NCI-H2196 treated with DMSO at 0.1 percent for 48 hours (cell line): ENCODE data around the gene LDHA.
A peak's percentile ranks its signal among the peaks of the same experiment; 100 is the strongest.
"Not testable (repeated sequence)": the region's sequence is repeated elsewhere in the genome, so short reads cannot be mapped to it uniquely, and the experiment has no call there.

Experiments used
- DNase-seq: peaks from one replicate; lab custom pipeline; 2025; ENCODE audit not compliant: unreplicated experiment; lab: John Stamatoyannopoulos, UW

The LDHA gene

GRCh38 chr11:18393581-18394274 is 635 bp upstream of the LDHA start:
- DNase-seq: no peak

GRCh38 chr11:18394928-18395734 is 768 bp downstream of the LDHA start:
- DNase-seq: no peak

DNA sequence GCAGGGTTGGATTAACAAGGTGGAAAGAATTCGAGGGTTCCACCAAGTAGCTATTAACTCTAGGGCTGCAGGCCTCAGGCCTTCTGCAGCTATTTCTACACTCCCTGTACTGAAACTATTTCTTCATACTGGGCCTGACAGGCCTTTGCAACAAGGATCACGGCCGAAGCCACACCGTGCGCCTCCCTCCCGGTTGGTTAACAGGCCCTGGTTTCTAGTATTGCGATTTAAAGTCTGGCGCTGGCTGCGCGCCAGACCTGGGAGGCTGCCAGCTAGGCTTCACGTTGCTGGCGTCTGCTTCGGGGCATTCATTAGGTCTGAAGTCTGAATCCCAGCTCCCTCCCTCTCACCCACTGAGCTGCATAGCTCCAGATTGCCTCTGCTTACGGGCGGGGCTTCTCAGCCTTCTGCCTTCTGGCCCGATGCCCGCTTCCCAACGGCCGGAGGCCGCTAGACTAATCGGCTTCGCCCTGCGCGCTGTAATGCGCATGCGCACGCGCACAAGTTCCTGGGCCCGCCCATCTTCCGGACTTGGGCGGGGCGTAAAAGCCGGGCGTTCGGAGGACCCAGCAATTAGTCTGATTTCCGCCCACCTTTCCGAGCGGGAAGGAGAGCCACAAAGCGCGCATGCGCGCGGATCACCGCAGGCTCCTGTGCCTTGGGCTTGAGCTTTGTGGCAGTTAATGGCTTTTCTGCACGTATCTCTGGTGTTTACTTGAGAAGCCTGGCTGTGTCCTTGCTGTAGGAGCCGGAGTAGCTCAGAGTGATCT is 1.6 kb downstream of the LDHA start:
- peak; percentile 98 for DNase-seq

- no peak for DNase-seq
These were observed 3.6 kb downstream of the LDHA start for GRCh38 chr11:18397921-18398320.

DNA sequence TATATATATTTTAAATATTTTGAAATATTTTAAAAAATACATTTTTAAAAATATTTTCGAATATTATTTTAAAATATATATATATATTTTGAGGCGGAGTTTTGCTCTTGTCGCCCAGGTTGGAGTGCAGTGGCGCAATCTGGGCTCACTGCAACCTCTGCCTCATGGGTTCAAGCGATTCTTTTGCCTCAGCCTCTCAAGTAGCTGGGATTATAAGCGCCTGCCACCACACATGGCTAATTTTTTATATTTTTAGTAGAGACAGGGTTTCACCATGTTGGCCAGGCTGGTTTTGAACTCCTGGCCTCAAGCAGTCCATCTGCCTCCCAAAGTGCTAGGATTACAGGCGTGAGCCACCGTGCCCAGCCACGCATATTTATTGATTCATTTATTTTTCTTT is 6.7 kb downstream of the LDHA start:
- DNase-seq: not testable (repeated sequence)

DNA sequence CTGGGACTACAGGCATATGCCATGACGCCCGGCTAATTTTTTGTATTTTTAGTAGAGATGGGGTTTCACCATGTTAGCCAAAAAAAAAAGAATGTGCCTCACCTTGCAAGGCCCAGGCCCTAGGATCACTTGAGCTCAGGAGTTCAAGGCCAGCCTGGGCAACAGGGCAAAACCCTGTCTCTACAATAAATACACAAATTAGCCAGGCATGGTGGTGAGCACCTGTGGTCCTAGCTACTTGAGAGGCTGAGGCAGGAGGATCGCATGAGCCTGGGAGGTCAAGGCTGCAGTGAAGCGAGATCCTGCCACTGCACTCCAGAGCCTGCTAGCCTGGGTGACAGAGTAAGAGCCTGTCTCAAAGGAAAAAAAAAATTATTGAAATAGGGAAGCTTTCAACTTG is 9.7 kb downstream of the LDHA start:
- DNase-seq: no peak

DNA sequence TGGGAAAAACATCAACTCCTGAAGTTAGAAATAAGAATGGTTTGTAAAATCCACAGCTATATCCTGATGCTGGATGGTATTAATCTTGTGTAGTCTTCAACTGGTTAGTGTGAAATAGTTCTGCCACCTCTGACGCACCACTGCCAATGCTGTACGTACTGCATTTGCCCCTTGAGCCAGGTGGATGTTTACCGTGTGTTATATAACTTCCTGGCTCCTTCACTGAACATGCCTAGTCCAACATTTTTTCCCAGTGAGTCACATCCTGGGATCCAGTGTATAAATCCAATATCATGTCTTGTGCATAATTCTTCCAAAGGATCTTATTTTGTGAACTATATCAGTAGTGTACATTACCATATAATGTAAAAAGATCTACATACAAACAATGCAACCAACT is 13.0 kb downstream of the LDHA start:
- DNase-seq: not testable (repeated sequence)

DNA sequence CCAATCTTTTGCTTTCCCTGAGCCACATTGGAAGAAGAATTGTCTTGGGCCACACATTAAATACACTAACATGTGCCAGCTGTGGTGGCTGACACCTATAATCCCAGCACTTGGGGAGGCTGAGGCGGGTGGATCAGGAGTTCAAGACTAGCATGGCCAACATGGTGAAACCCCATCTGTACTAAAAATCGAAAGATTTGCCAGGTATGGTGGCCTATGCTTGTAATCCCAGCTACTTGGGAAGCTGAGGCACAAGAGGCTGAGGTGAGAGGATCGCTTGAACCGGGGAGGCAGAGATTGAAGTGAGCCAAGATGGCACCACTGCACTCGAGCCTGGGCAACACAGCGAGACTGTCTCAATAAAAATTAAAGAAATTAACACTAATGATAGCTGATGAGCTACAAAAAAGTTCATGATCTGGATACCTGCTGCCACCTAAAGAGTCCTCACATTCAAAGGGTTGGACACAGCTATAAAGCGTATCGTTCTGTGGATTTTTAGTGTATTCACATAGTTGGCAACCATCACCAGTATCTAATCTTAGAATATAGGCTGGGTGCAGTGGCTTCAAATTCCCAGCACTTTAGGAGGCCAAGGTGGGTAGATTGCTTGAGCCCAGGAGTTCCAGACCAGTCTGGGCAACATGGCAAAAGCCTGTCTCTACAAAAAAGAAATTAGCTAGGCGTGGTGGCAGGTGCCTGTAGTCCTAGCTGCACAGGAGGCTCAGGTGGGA is 14.4 kb downstream of the LDHA start:
- no peak for DNase-seq

GRCh38 chr11:18416459-18416858 is 22.1 kb downstream of the LDHA start:
- DNase-seq: no peak

- DNase-seq: no peak
These were observed 24.7 kb downstream of the LDHA start for GRCh38 chr11:18419040-18419439.

DNA sequence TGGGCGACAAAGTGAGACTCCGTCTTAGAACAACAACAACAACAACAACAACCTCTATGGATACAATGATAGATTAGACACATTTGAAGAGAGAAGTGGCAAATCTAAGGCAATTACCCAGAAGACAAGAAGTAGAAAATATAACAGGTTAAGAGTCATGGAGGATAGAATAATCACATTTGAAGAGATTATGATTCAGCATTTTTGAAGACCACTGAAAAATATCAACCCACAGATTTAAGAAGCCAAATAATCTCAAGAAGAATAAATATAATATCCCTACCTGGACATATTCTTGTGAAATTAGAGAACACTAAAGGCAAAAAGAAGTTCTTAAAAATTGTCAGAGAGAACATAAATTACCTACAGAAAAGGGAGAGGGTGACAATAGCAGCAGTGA is 25.7 kb downstream of the LDHA start:
- DNase-seq: no peak

GRCh38 chr11:18427240-18427639 is 32.9 kb downstream of the LDHA start:
- no peak for DNase-seq

GRCh38 chr11:18429332-18429731 is 35.0 kb downstream of the LDHA start:
- no peak for DNase-seq

GRCh38 chr11:18438691-18439090 is 44.3 kb downstream of the LDHA start:
- DNase-seq: no peak

GRCh38 chr11:18449251-18449650 is 54.9 kb downstream of the LDHA start:
- no peak for DNase-seq

- no peak for DNase-seq
These were observed 58.6 kb downstream of the LDHA start for GRCh38 chr11:18452927-18453326.

GRCh38 chr11:18455686-18456372 is 61.5 kb downstream of the LDHA start, which contains the start of gene LDHAL6A:
Gene LDHAL6A (plus strand): TSS chr11:18455856. CDS start chr11:18456681, 825 bp downstream.
- DNase-seq: no peak

GRCh38 chr11:18457450-18457849 is 63.1 kb downstream of the LDHA start:
- peak; percentile 4 for DNase-seq
